Mesenchymal stem cell (in vitro differentiated cells and primary cell): ENCODE measurements around the gene ARID5B.

ENCODE experiments used
- DNase-seq: peaks from one replicate; pipeline ENCODE4 v3.0.0-alpha.2; 2013
- H2AFZ ChIP-seq: one replicate; pipeline ENCODE4 v1.6.1; 2013; ENCODE audit warnings: low read depth, mild to moderate bottlenecking, control low read depth, inconsistent platforms, low read length, moderate library complexity
- H2AK5ac ChIP-seq: 2 replicates; pipeline ENCODE4 v1.6.1; 2013; ENCODE audit warnings: low read length, moderate library complexity, mild to moderate bottlenecking, inconsistent platforms; ENCODE audit not compliant: severe bottlenecking
- H2BK120ac ChIP-seq: one replicate; pipeline ENCODE4 v1.6.1; 2013; ENCODE audit warnings: low read depth, mild to moderate bottlenecking, inconsistent platforms, low read length, moderate library complexity
- H2BK12ac ChIP-seq, 2 experiments: one replicate each; pipeline ENCODE4 v1.6.1; 2013; ENCODE audit warnings: inconsistent platforms in 2 of 2, low read length in 2 of 2, mild to moderate bottlenecking in 2 of 2, moderate library complexity in 2 of 2, control low read depth in 1 of 2
- H2BK15ac ChIP-seq: one replicate; pipeline ENCODE4 v1.6.1; 2013; ENCODE audit warnings: mild to moderate bottlenecking, low read depth, inconsistent platforms; ENCODE audit not compliant: poor library complexity, severe bottlenecking
- H2BK5ac ChIP-seq: 2 replicates; pipeline ENCODE4 v1.6.1; 2013; ENCODE audit warnings: low read depth, mild to moderate bottlenecking, low read length, control low read depth, inconsistent platforms; ENCODE audit not compliant: poor library complexity, severe bottlenecking
- H3K14ac ChIP-seq, 2 experiments: one replicate each; pipeline ENCODE4 v1.6.1; 2013; ENCODE audit warnings: inconsistent platforms in 2 of 2, low read length in 2 of 2, control low read depth in 1 of 2, mild to moderate bottlenecking in 1 of 2, moderate library complexity in 1 of 2
- H3K18ac ChIP-seq, 2 experiments: one replicate each; pipeline ENCODE4 v1.6.1; 2013; ENCODE audit warnings: inconsistent platforms in 2 of 2, low read length in 2 of 2, control low read depth in 1 of 2, low read depth in 1 of 2, mild to moderate bottlenecking in 1 of 2
- H3K23ac ChIP-seq, 2 experiments: one replicate each; pipeline ENCODE4 v1.6.1; 2013; ENCODE audit warnings: inconsistent platforms in 2 of 2, low read length in 2 of 2, mild to moderate bottlenecking in 2 of 2, moderate library complexity in 2 of 2, control low read depth in 1 of 2
- H3K27ac ChIP-seq: 2 replicates; pipeline ENCODE4 v1.5.1; 2013; ENCODE audit warnings: mild to moderate bottlenecking, moderate library complexity, low read length, control low read depth, inconsistent platforms; ENCODE audit not compliant: poor library complexity, severe bottlenecking
- H3K27me3 ChIP-seq, 2 experiments: 2 replicates each; pipeline versions ENCODE4 v1.6.1 to v1.7.0; 2013; ENCODE audit warnings: low read length in 2 of 2, mild to moderate bottlenecking in 2 of 2, moderate library complexity in 2 of 2, control low read depth in 1 of 2, inconsistent platforms in 1 of 2; ENCODE audit not compliant: control insufficient read depth in 1 of 2, insufficient read depth in 1 of 2
- H3K36me3 ChIP-seq, 2 experiments: 2 replicates each; pipeline versions ENCODE4 v1.6.1 to v1.7.0; 2013; ENCODE audit warnings: low read length in 2 of 2, control low read depth in 1 of 2, inconsistent platforms in 1 of 2, low read depth in 1 of 2, mild to moderate bottlenecking in 1 of 2; ENCODE audit not compliant: insufficient read depth in 2 of 2, control insufficient read depth in 1 of 2
- H3K4ac ChIP-seq, 2 experiments: one replicate each; pipeline ENCODE4 v1.6.1; 2013; ENCODE audit warnings: inconsistent platforms in 2 of 2, low read length in 2 of 2, mild to moderate bottlenecking in 2 of 2, moderate library complexity in 2 of 2, control low read depth in 1 of 2, low read depth in 1 of 2
- H3K4me1 ChIP-seq: 2 replicates; pipeline ENCODE4 v1.6.1; 2013; ENCODE audit warnings: low read depth, low read length, control low read depth; ENCODE audit not compliant: control insufficient read depth, insufficient read depth
- H3K4me2 ChIP-seq: 2 replicates; pipeline ENCODE4 v1.6.1; 2013; ENCODE audit warnings: low read length, mild to moderate bottlenecking, inconsistent platforms; ENCODE audit not compliant: poor library complexity, severe bottlenecking
- H3K4me3 ChIP-seq, 2 experiments: 2 replicates each; pipeline versions ENCODE4 v1.5.1 to v1.7.0; 2013; ENCODE audit warnings: low read length in 2 of 2, mild to moderate bottlenecking in 2 of 2, control low read depth in 1 of 2, low read depth in 1 of 2; ENCODE audit not compliant: insufficient read depth in 1 of 2
- H3K79me1 ChIP-seq: replicated peaks from 2 replicates; pipeline ENCODE4 v1.6.1; 2013; ENCODE audit warnings: mild to moderate bottlenecking, control low read depth, low read length, inconsistent platforms; ENCODE audit not compliant: poor library complexity, severe bottlenecking
- H3K9ac ChIP-seq: 2 replicates; pipeline ENCODE4 v1.7.0; 2013; ENCODE audit warnings: mild to moderate bottlenecking, low read length, moderate library complexity
- H3K9me3 ChIP-seq: 2 replicates; pipeline ENCODE4 v1.7.0; 2013; ENCODE audit warnings: mild to moderate bottlenecking, low read length; ENCODE audit not compliant: control insufficient read depth
- H4K8ac ChIP-seq: one replicate; pipeline ENCODE4 v1.6.1; 2013; ENCODE audit warnings: inconsistent platforms, mild to moderate bottlenecking, low read length, moderate library complexity
- H4K91ac ChIP-seq: one replicate; pipeline ENCODE4 v1.6.1; 2013; ENCODE audit warnings: mild to moderate bottlenecking, low read length, inconsistent platforms
- WGBS: methylation state at CpG from one replicate; pipeline ENCODE4 v1.1.7; 2013; ENCODE audit warnings: mixed read lengths; 5-methylcytosine and 5-hydroxymethylcytosine counted together

ARID5B gene

DNA sequence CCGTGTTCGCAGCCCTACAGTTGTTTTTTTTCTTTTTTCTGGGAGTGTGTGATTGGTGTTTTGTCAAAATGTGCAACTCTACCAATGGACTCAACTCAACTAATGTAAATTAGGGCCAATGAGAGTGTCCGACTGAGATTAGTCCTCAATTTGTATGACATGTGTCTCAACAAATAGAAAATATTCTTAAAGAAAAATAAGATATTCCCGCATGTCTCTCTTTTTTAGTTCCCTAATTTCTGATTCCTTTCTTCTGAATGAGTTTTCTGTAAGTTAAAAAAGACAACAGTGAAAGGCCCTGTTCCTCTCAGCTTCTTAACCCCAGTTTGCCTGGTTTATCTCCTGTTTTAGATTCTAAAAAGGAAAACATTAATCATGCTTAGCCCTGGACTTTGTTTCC is 61.5 kb downstream of the ARID5B start:
- Histone ChIP-seq H2AK5ac (no peak overlapping the region), H3K9me3 (no peaks in the 10 kb centered on the region), H2BK15ac (no peak overlapping the region), H2BK5ac (no peak overlapping the region), H3K4me1 (peaks cover 7% of the 10 kb centered on the region), H2BK120ac (no peak overlapping the region), H3K14ac (no peak overlapping the region), H3K9ac (no peak overlapping the region), H3K18ac (no peak overlapping the region), H3K36me3 (peaks cover 7 to 36% of the 10 kb centered on the region in 2 experiments), H3K23ac (no peak overlapping the region), H4K91ac (no peak overlapping the region), H3K4ac (no peak overlapping the region), H2BK12ac (no peak overlapping the region), H3K27me3 (no peaks in the 10 kb centered on the region), H3K27ac (no peak overlapping the region), H3K4me2 (no peak overlapping the region), H4K8ac (no peak overlapping the region), H3K79me1 (peaks cover 20% of the 10 kb centered on the region), H3K4me3 (no peak overlapping the region), H2AFZ (no peak overlapping the region)
- 94% methylated on average over 3 of the region's 4 CpGs for WGBS
- no peak for DNase-seq

GRCh38 chr10:61963669-61964058 is 62.2 kb downstream of the ARID5B start:
- H2AK5ac ChIP-seq = peak overlapping the region; percentile 17
- peak overlapping the region; percentile 78 for H3K27ac ChIP-seq
- H3K14ac ChIP-seq = no peak overlapping the region
- H2BK5ac ChIP-seq = no peak overlapping the region
- H3K4me3 ChIP-seq = no peak overlapping the region
- H3K79me1 ChIP-seq = peaks cover 18% of the 10 kb centered on the region
- no peak overlapping the region for H3K4me2 ChIP-seq
- H2BK12ac ChIP-seq = no peak overlapping the region
- H2BK15ac ChIP-seq = no peak overlapping the region
- no peaks in the 10 kb centered on the region for H3K27me3 ChIP-seq
- H4K8ac ChIP-seq = no peak overlapping the region
- 86% methylated on average over 1 of the region's 2 CpGs for WGBS
- H3K9me3 ChIP-seq = no peaks in the 10 kb centered on the region
- H3K18ac ChIP-seq = no peak overlapping the region
- H3K4ac ChIP-seq = no peak overlapping the region
- no peak overlapping the region for H3K23ac ChIP-seq
- no peak overlapping the region for H2AFZ ChIP-seq
- no peak overlapping the region for H4K91ac ChIP-seq
- H3K9ac ChIP-seq = no peak overlapping the region
- no peak for DNase-seq
- peaks cover 7% of the 10 kb centered on the region for H3K4me1 ChIP-seq
- no peak overlapping the region for H2BK120ac ChIP-seq
- H3K36me3 ChIP-seq = peaks cover 3 to 42% of the 10 kb centered on the region in 2 experiments

- WGBS = 26% methylated on average over 2 of the region's 3 CpGs
- Histone ChIP-seq H3K27ac (peak overlapping the region; percentile 78), H3K36me3 (peaks cover 3 to 42% of the 10 kb centered on the region in 2 experiments), H4K91ac (no peak overlapping the region), H2BK120ac (no peak overlapping the region), H3K79me1 (peaks cover 18% of the 10 kb centered on the region), H3K18ac (peak overlapping the region; percentile 2 to 18), H2BK5ac (no peak overlapping the region), H3K23ac (no peak overlapping the region), H2BK15ac (no peak overlapping the region), H3K4me3 (no peak overlapping the region), H3K4me2 (peak overlapping the region; percentile 22), H3K4ac (no peak overlapping the region), H3K27me3 (no peaks in the 10 kb centered on the region), H2AK5ac (no peak overlapping the region), H2AFZ (no peak overlapping the region), H3K9ac (no peak overlapping the region), H3K14ac (no peak overlapping the region), H3K9me3 (no peaks in the 10 kb centered on the region), H3K4me1 (peaks cover 7% of the 10 kb centered on the region), H4K8ac (no peak overlapping the region), H2BK12ac (no peak overlapping the region)
- peak; percentile 29 for DNase-seq
Observed at GRCh38 chr10:61964059-61964709, 62.7 kb downstream of the ARID5B start.

DNA sequence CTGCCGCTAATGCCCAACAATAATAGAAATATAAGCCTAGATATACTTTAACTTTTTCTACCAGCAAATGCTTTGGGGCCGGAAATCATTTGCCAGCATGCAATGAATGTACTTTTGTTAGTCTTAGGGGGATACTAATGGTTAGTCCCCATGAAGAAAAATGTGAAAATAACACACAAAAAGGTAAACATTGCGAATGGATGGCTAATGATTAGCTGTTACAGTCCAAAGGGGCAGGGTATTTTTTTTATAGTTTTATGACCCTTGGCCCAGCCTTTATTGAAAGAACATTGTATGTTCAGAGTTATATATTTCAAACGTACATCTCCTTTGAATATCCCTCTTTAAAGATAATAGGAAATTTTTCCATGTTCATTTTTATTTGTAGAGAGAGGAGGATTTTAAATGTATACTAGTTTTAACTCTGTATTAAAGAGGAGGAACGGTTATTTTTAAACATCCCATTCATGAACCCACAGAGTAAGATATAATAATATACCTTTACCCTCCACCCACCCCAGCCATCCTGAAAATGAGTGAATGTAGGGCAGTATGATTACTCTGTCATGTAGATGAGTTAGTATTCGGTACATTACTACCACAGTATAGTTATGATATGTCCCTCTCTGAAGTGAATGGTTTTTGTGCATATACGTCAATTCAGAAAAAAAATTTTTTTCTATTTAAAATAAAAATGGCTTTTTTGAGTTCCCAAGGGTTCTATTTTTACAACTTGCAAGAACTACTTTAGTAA is 63.6 kb downstream of the ARID5B start:
- Histone ChIP-seq H3K9ac (no peak overlapping the region), H3K27ac (peak overlapping the region; percentile 59), H2AK5ac (no peak overlapping the region), H3K79me1 (peaks cover 21% of the 10 kb centered on the region), H3K4ac (no peak overlapping the region), H3K27me3 (no peaks in the 10 kb centered on the region), H3K23ac (no peak overlapping the region), H3K4me3 (no peak overlapping the region), H3K9me3 (no peaks in the 10 kb centered on the region), H2AFZ (no peak overlapping the region), H3K18ac (no peak overlapping the region), H4K8ac (no peak overlapping the region), H3K4me2 (peak overlapping the region; percentile 22), H4K91ac (no peak overlapping the region), H2BK12ac (no peak overlapping the region), H2BK15ac (no peak overlapping the region), H3K14ac (no peak overlapping the region), H3K4me1 (peaks cover 7% of the 10 kb centered on the region), H2BK5ac (no peak overlapping the region), H2BK120ac (no peak overlapping the region), H3K36me3 (peaks cover 3 to 42% of the 10 kb centered on the region in 2 experiments)
- no peak for DNase-seq
- 86% methylated on average over 2 of the region's 7 CpGs for WGBS
